ENCODE measurements around the gene ABT1.
"Not testable (repeated sequence)": the region's sequence is repeated elsewhere in the genome, so short reads cannot be mapped to it uniquely, and the experiment has no call there.

Gene ABT1

DNA sequence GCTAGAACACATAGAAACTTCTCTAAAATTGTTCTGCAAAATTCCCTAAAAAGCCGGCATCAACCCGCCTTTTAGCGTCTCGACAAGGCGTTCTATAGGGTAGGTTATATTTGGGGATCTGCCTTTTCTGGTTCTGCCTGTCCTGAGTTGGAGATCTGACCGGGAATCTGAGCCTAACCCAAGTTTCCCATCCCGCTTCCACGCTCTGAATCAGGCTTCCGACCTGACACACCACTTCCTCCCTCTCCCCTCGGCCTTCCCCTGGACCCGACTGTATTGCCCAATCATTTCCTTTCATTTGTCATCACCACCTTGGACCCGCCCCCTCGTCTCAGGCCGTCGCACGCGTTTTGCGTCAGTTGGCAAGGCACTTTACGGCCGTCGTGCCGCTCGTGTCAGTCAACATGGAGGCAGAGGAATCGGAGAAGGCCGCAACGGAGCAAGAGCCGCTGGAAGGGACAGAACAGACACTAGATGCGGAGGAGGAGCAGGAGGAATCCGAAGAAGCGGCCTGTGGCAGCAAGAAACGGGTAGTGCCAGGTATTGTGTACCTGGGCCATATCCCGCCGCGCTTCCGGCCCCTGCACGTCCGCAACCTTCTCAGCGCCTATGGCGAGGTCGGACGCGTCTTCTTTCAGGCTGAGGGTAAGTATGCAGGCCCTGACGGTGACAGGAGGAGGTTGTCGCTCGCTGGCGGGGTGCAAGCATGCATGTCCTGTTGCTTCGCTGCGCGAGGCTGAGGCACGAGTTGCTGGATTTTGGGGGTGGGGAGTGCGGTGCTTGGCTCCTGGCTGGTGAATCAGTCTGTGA is at the start of gene ABT1:
Gene ABT1 (plus strand): TSS at position 375 of the 810 bp plus-strand sequence. CDS start 30 bp downstream, at position 405.
- peak; percentile 86 to 99 (median 96) for DNase-seq

DNA sequence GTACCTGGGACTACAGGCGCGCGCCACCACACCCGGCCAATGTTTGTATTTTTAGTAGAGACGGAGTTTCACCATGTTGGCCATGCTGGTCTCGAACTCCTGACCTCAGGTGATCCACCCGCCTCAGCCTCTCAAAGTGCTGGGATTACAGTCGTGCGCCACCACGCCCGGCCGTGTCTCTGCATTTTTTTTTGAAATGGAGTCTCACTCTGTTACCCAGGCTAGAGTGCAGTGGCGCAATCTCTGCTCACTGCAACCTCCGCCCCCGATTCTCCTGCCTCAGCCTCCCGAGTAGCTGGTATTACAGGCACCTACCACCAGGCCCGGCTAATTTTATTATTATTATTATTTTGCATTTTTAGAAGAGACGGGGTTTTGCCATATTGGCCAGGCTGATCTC is 49.4 kb upstream of the ABT1 start:
- not testable (repeated sequence) for DNase-seq

DNA sequence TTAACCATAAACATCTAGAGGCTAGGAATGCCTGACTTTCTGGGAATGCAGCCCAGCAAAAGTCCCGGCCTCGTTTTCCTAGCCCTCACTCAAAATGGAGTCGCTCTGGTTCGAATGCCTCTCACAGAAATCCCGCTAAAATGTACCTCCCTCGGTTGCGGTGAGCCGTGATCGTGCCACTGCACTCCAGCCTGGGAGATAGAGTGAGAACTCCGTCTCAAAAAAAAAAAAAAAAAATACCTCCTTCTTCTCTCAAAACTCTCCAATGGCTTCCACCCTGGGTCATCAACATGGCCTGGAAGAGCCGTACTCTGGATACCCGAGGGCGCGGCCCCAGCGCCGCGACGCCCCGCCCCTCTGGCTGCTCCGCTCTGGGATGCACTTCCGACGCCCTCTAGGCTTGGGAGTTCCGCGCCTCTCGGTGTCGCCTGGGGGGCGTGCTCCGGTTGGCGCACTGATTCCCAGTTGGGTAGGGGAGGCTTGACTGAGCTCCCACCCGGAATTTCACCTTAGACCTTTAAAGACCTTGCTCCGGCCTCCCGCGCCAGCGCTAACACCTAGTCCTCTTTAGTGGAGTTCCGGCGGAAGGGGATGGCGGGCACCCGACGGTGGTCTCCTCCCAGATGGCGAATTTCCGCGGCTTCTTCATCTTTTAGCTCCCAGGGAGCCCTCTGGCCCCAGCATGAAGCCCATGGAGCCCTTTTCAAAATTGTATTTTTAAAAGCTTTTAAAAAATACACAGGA is 46.3 kb upstream of the ABT1 start:
- DNase-seq, result peak in 11 of 51 donors; percentile 3 to 27 (median 12)

DNA sequence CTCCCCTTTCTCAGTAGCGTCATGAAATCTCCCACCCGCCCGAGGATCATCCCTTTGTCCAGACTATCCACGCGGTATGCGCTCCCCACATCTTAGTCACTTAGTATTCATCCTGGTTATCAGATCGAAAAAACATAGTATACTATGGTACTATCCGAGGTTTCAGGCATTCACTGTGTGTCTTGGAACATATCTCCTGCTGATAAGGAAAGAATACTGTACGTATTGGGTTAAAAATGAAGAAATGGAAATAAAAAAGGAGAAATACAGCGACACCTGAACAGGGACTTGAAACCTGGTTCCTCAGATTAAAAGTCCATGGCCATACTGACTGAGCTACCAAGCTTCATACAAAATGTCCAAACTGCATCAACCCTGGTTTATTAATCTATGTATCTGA is 44.5 kb upstream of the ABT1 start:
- no peak for DNase-seq

DNA sequence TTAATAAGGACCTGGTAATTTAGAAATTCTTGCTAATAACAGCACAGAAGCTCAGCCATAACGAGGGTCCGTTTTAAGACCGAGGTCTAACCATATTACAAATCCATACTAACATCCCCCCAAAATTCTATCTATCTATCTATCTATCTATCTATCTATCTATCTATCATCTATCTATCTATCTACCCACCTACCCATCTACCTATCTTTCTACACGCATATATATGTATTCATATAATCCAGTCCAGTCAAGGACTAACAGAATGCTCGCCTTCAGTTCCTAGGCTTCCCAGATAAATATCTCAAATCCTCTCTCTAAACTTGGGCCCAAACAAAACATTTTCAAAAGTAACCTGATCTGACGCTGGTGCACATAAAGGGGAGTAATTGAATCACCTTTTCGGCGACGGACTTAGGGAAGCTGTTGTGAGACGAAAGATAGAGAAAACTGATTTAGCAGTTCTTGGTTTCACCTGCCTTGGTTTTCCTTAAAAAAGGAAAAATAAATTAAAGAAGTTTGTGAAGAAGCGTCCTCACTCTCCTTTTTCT is 44.0 kb upstream of the ABT1 start:
- DNase-seq, result no peak

DNA sequence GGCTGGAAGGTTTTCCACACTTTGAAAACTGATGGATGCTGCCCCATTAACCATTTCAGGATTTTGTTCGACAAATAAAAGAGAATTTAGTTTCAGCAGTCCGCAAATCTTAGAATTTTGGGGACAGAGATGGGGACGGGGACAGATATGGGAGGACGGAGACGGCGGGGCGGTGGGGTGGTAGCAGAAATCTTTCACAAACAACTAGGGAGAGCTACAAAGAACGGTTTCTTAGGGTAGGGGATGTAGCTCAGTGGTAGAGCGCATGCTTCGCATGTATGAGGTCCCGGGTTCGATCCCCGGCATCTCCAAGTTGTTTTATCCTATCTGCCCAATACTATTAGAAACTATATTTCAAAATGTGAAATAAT is 43.5 kb upstream of the ABT1 start:
- peak in 47 of 51 donors; percentile 10 to 89 (median 59) for DNase-seq

DNA sequence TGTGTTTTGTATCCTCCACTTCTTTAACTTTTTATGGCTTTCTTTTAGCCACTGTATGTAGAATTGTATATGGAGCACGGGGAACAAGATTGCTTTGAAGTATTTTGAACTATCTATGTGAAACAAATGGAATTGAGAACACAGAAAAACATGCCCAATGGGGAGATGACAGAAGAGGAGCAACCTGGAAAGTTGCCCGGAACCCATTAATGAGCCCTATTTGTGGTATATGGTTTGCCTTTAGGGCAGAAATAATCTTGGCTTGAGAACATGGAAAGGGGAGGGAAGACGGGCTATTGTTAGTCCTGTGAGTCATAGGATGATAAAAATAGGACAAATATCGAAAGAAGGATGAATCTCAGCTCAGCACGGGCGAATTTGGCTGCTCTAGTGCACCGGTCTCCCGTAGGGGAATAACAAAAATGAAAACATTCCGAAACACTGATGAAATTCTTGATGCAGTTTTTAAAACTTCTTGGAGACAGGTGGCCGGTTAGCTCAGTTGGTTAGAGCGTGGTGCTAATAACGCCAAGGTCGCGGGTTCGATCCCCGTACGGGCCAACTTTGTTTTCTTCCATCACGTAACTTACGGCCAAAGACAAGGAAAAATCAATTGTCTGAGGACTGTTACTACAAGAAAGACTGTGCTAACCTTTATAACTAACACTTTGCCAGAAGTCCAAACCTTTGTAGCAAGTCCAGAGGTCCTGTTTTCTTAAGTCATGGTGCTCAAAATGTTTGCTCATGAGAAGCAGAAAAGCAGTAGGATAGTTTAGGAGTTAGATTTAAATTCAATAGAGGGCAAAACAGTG is 42.9 kb upstream of the ABT1 start:
- peak in 37 of 51 donors; percentile 13 to 85 (median 39) for DNase-seq

DNA sequence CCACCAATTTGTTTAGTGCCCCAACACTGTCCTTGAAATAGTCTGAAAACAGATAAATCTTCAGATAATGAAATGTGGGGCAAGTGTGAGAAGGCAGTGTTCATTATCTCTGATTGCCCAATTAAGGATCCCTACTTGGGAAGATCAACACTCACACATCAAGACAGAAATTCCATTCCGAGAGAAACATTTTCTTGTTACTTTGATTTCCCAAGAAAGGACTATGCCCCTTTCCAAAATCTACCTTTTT is 42.4 kb upstream of the ABT1 start:
- DNase-seq, result no peak

DNA sequence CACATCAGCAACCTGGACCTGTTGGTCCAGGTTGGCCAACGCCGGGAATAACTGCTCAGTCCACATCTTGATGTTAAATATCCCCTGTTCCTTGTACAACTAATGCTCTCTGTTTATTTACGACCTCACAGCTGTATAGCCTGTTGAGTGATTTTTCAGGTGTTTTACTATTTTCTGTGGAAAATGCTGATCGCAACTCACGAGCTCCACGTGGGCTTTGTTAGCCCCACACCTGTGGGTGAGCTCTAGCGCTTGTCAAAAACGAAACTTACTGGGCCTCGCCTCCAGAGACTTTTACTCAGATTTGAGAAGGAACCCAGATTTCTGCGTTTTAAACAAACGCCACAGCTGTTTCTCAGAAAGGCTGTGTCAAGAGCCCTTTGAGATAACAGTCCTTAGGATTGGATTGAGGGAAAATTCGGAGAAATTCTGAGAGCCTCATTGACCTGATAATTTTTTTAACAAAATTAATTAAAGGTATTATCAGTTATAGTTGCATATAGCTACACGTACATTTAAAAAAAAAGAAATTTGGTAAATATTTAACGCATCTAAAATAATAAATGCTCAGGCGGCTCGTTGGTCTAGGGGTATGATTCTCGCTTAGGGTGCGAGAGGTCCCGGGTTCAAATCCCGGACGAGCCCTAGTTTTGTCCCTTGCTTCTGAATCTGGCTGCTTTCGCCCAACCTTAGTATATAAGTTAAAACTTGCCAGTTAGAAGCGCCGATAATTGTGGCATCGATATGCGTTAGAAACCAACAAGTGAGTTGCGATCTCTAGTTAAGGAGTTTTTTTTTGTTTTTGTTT is 41.9 kb upstream of the ABT1 start:
- peak in 20 of 51 donors; percentile 2 to 68 (median 16) for DNase-seq

DNA sequence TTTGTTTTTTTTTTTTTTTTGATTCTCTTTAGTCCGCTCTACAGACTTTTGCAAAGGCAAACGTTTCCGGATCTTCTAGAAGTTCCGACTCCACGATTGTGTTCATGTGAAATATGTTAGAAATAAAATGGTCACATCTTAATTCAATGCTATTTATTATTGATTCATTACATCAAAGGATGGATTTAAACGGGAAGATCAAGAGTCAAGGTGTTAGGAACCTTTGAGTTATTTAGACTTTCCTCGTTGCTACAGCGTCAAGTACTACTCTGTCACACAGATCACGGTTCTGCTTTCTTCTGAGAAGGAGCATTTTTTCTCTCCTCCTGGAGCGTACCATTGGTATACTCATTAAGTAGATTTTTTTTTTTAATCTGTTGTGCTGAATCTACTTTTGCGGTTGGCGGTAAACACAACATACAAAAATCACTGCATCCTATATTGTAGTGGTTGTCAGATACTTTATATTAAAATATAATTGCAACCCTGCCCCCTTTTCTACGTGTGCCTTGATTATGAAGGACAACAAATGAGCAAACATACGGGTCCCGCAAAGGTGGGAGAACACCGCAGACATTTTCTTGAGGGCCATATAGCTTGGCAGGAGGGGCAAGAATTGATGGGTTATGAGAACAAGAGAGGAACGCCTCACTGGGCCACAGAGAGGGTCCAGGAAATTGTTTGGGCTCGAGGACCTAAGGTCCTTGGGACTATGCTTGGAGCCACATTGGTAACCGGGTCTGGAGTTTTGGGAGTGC is 41.1 kb upstream of the ABT1 start:
- peak in 1 of 51 donors; percentile 56 for DNase-seq

DNA sequence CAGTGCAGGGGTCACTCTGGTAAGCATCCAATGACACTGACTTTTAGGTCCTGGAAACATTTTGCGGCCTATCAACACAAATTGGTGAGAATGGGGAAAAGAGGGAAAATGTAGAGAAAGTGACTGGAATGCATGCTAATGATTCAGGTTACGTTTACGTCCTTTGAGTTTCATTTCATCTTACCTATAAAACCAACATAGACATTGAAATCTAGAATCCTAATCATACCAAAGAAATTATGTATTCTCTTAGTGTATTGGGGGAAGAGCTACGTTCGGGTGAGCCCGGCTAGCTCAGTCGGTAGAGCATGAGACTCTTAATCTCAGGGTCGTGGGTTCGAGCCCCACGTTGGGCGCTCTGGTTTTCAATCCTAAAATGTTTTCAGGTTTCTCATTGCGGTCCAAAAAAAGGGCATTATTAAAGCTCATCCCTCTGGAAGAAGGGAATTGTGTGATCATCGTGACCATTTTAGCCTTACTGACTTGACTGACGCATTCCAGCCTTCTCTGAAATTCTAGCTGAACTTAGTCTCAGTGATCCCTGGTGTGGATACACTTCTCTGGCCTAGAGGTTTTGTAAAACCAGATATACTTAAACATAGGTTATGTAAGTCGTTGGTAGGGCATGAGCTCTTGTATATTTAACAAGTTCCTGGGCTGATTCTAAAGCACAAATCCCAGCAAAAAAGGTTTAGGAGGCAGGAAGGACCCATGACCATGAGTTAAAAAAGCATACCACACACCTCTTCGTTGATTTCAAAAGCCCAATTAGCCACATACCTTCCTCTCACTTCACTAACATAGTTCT is 40.3 kb upstream of the ABT1 start:
- DNase-seq, result peak in 21 of 51 donors; percentile 3 to 42 (median 13)

DNA sequence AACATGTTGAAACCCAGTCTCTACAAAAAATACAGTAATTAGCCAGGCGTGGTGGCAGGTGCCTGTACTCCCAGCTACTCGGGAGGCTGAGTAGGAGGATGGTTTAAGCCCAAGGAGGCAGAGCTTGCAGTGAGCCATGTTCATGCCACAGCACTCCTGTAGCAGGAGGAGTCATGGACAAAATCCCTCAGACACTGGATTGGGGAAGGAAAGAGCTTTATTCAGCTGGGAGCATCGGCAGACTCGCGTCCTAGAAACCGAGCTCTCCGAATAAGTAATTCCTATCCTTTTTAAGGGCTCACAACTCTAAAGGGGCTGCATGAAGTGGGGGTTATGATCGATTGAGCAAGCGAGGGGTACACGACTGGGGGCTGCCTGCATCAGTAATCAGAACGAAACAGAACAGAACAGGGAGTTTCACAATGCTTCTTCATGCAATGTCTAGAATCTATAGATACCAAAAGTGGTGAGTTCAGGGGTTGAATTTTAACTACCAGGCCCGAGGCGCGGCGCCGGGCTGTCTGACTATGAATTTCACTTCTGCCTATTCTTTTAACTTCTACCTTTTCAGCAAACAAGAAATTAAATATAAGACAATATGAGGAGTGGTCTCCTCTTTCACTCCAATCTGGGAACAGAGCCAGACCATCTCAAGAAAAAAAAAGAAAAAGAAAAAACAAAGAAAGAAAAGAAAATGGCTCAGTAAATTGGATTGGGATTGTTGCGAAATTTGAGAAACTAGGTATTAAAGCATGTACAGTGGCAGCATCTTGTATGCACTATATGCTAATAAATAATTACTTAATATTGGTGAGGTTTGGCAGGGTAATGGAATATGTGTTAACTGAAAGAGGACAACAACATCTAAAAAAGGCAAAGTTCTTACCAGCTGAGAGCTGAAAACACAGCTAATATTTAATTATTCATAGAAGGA is 35.0 kb upstream of the ABT1 start:
- DNase-seq, result no peak

DNA sequence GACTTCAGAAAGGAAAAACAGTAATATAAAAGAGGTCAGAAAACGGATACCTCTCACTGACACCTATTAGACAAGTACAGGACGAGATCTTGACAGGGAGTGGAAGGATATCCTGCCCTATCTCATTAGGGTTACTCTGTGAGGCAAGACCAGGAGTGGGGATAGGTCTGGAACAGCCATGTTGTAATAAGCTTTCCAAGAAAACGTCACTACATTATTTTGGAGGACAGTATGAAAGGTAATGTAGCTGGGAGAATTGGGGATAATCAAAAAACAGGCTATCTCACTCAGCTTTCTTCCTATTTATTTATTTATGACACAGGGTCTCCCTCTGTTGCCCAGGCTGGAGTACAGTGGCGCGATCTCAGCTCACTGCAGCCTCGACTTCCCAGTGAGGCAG is 33.3 kb upstream of the ABT1 start:
- no peak for DNase-seq

DNA sequence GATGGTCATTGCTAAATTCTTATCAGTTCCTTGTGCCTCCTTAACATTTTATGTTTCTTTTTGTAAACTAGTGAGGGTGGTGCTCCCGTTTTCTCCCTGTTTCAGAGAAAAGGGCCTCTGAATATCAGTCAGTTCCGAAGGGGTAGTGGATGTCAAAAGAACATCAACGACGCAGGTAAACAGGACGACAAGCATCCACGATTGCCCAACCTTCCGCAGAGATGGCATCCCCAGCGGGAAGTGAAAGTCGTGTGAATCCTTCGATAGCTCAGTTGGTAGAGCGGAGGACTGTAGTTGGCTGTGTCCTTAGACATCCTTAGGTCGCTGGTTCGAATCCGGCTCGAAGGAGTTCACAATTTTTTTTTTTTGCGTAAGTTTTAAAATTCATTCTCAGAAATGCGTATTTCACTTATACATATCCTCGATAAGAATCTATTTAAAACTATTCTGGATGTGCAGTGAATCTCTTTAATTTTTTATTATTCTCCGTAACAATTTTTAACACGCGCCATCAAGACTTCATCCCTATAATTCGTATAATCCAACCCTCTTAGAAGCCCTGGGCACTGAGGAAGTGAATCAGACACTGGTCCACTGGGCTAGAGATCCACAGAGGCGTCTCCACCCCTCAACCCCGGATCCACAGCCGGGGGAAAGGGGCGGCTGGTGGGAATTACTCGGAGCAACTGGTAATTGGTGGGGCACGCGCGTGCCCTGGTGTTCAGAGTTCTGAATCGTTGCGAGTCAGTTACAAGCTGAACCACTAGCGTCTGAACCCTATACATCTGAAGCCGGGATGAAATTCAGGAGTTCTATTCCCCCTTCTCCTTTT is 27.9 kb upstream of the ABT1 start:
- DNase-seq, result peak; percentile 32 to 95 (median 83)

DNA sequence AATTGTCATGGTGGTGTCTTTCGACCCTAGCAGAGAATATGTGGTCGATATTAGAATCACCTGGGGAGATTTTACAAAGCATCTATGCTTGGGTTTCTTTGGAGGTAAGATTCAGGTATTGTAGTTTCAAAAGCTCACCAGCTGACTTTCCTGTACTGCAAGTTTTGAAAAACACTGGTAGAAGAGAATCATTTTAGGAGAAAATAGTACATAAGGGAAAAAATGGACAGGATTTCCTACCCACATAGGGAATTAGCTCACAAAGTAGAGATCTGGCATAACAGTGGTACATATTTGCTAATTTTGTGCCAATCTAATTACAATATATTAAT is 27.4 kb upstream of the ABT1 start:
- DNase-seq, result no peak

DNA sequence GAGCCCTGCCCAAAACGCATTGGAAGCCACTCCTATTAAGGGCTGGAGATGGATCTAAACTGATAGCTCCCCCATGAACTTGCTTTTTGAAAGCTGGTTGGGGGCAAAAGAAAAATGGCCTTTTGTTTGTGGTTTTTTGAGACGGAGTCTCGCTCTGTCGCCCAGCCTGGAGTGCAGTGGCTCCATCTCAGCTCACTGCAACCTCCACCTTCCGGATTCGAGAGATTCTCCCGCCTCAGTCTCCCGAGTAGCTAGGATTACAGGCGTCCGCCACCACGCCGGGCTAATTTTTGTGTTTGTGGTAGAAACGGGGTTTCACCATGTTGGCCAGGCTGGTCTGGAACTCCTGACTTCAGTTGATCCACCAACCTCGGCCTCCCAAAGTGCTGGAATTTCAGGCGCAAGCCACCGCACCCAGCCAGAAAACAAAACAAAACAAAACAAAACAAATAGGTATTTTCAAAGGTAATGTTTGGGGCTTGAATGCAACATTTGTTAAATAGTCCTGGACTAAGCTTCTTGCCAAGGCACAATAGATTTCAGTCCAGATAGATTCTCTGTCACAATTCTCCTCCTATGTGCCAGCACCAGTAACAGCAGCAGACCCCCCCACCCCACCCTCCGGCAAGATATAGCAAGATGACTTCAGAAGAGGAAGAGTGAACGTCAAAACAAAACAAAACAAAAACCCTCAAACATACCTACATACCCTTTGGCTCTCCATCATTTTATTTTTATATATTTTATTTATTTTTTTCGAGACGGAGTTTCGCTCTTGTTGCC is 26.5 kb upstream of the ABT1 start:
- DNase-seq, result no peak

Data from hypothalamus (tissue), 51 donors.